Stimulated activated CD4-positive, alpha-beta T cell treated with anti-CD3 and anti-CD28 coated beads, Interleukin-15, amount 100 ng/mL, for 24 hours (primary cell): ENCODE results near the gene HYCC2.

Experiments used
- DNase-seq: peaks from one replicate; pipeline ENCODE4 v3.0.0-alpha.2; 2020

HYCC2 gene

GRCh38 chr2:201071479-201072200 is at the start of gene HYCC2, which contains the start of gene NDUFB3:
TSS of gene HYCC2 (minus strand) at chr2:201071671. CDS start at chr2:201024009, 47,662 bp downstream.
TSS of gene NDUFB3 (plus strand) at chr2:201072001. CDS start at chr2:201078883, 6,882 bp downstream.
- peak; percentile 93 for DNase-seq

GRCh38 chr2:201118961-201119854 is 47.7 kb upstream of the HYCC2 start:
- peak; percentile 44 for DNase-seq

GRCh38 chr2:201118121-201118960 is 46.9 kb upstream of the HYCC2 start:
- peak; percentile 93 for DNase-seq

GRCh38 chr2:201117735-201118094 is 46.2 kb upstream of the HYCC2 start:
- peak; percentile 57 for DNase-seq

- DNase-seq = peak; percentile 49
Measured at GRCh38 chr2:201116959-201117734, 45.7 kb upstream of the HYCC2 start.

- peak; percentile 90 for DNase-seq
Measured at GRCh38 chr2:201116115-201116958, 44.9 kb upstream of the HYCC2 start, which contains the start of gene CFLAR. TSS of gene CFLAR (plus strand) at chr2:201116164. CDS start at chr2:201129866, 13,702 bp downstream.

- no peak for DNase-seq
Measured at GRCh38 chr2:201114846-201115245, 43.4 kb upstream of the HYCC2 start.

- DNase-seq = no peak
Measured at GRCh38 chr2:201114350-201114749, 42.9 kb upstream of the HYCC2 start.

GRCh38 chr2:201111096-201111495 is 39.6 kb upstream of the HYCC2 start:
- no peak for DNase-seq

GRCh38 chr2:201110615-201111014 is 39.1 kb upstream of the HYCC2 start:
- DNase-seq = no peak

- DNase-seq = no peak
Measured at GRCh38 chr2:201109186-201109585, 37.7 kb upstream of the HYCC2 start.

- no peak for DNase-seq
Measured at GRCh38 chr2:201108341-201108740, 36.9 kb upstream of the HYCC2 start.

- no peak for DNase-seq
Measured at GRCh38 chr2:201107624-201108023, 36.2 kb upstream of the HYCC2 start.

- DNase-seq = no peak
Measured at GRCh38 chr2:201105759-201106158, 34.3 kb upstream of the HYCC2 start.

GRCh38 chr2:201100497-201100896 is 29.0 kb upstream of the HYCC2 start:
- no peak for DNase-seq

- DNase-seq = no peak
Measured at GRCh38 chr2:201093573-201093972, 22.1 kb upstream of the HYCC2 start.

GRCh38 chr2:201090574-201090973 is 19.1 kb upstream of the HYCC2 start:
- no peak for DNase-seq

- DNase-seq = no peak
Measured at GRCh38 chr2:201084863-201085262, 13.4 kb upstream of the HYCC2 start.

- no peak for DNase-seq
Measured at GRCh38 chr2:201074996-201075395, 3.5 kb upstream of the HYCC2 start.

- no peak for DNase-seq
Measured at GRCh38 chr2:201073071-201073470, 1.6 kb upstream of the HYCC2 start.

GRCh38 chr2:201072201-201072530 is 695 bp upstream of the HYCC2 start:
- no peak for DNase-seq
